ENCODE results near the gene RPL19.

Gene RPL19

DNA sequence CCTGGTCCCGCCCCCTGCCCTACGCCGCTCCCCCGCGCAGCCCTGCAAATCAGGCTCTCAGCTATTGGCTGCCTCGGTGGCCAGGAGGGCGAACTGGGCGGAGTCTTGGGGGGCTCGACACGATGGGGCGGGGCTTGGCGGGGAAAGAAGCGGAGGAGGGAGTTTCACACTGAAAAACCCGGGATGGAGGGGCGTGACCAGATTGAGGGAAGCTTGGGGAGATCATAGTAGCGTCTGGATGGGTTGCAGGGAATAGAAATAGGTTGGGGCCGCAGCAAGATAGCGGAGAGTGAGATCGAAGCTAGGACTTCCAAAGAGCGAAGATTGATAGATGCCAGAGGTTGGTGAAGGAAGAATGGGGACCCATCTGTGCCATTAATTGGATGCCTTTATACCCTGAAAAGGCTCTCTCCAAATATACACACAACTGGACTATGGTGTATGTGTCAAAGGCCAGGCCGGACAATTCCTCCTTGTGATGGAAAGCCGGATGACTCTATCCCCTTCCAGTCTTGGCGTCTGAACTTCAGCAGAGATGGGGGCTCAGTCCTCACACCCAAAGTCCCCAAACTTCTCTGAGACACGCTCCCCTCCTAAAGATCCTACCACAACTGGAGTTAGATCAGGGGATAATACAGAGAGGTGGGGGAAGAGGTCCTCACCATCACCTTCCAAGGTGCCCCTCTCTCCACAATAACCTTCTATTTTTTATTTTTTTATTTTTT, 26.0 kb downstream of the RPL19 start:
- TF ChIP-seq, protein P1, sequence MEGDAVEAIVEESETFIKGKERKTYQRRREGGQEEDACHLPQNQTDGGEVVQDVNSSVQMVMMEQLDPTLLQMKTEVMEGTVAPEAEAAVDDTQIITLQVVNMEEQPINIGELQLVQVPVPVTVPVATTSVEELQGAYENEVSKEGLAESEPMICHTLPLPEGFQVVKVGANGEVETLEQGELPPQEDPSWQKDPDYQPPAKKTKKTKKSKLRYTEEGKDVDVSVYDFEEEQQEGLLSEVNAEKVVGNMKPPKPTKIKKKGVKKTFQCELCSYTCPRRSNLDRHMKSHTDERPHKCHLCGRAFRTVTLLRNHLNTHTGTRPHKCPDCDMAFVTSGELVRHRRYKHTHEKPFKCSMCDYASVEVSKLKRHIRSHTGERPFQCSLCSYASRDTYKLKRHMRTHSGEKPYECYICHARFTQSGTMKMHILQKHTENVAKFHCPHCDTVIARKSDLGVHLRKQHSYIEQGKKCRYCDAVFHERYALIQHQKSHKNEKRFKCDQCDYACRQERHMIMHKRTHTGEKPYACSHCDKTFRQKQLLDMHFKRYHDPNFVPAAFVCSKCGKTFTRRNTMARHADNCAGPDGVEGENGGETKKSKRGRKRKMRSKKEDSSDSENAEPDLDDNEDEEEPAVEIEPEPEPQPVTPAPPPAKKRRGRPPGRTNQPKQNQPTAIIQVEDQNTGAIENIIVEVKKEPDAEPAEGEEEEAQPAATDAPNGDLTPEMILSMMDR (IDR thresholded peaks at IDR 0.05; ENCODE audit: low read depth, low read length): no peak
- Histone ChIP-seq H3K4me3 (ENCODE audit: low read depth, low read length) (peak overlapping the region; percentile 27; the same call in 1 of the 2 replicates), H3K9me3 (no peaks in the 10 kb centered on the region), H3K4me1 (peaks cover 12% of the 10 kb centered on the region), H3K36me3 (no peaks in the 10 kb centered on the region), H3K27me3 (peaks cover 17% of the 10 kb centered on the region)
- DNase-seq: peak; percentile 97

GRCh38 chr17:39227364-39227919, 27.4 kb downstream of the RPL19 start:
- TF ChIP-seq, protein P1 (IDR thresholded peaks at IDR 0.05; ENCODE audit: low read depth, low read length): no peak

GRCh38 chr17:39229274-39229913, 29.3 kb downstream of the RPL19 start:
- H3K36me3 ChIP-seq: no peaks in the 10 kb centered on the region
- TF ChIP-seq, protein P1 (IDR thresholded peaks at IDR 0.05; ENCODE audit: low read depth, low read length): no peak
- peaks cover 23% of the 10 kb centered on the region for H3K4me1 ChIP-seq
- no peak for DNase-seq
- no peaks in the 10 kb centered on the region for H3K9me3 ChIP-seq
- no peak overlapping the region for H3K4me3 ChIP-seq (ENCODE audit: low read depth, low read length)
- H3K27me3 ChIP-seq: peaks cover 12% of the 10 kb centered on the region

More at GRCh38 chr17:39227364-39227919, 27.4 kb downstream of the RPL19 start:
- H3K36me3 ChIP-seq: no peaks in the 10 kb centered on the region
- H3K27me3 ChIP-seq: peaks cover 17% of the 10 kb centered on the region
- H3K4me3 ChIP-seq (ENCODE audit: low read depth, low read length): no peak overlapping the region
- H3K4me1 ChIP-seq: peaks cover 23% of the 10 kb centered on the region
- DNase-seq: no peak
- H3K9me3 ChIP-seq: no peaks in the 10 kb centered on the region

GRCh38 chr17:39230361-39230760, 30.3 kb downstream of the RPL19 start:
- TF ChIP-seq, protein P1 (IDR thresholded peaks at IDR 0.05; ENCODE audit: low read depth, low read length): no peak
- DNase-seq: no peak
- Histone ChIP-seq H3K4me3 (ENCODE audit: low read depth, low read length) (no peak overlapping the region; the same call in 1 of the 2 replicates), H3K4me1 (peaks cover 23% of the 10 kb centered on the region), H3K9me3 (no peaks in the 10 kb centered on the region), H3K36me3 (no peaks in the 10 kb centered on the region), H3K27me3 (peaks cover 3% of the 10 kb centered on the region)

- no peaks in the 10 kb centered on the region for H3K9me3 ChIP-seq
- H3K4me1 ChIP-seq: peaks cover 23% of the 10 kb centered on the region
- TF ChIP-seq, protein P1 (IDR thresholded peaks at IDR 0.05; ENCODE audit: low read depth, low read length): no peak
- peak; percentile 50 for DNase-seq
- no peaks in the 10 kb centered on the region for H3K36me3 ChIP-seq
- H3K27me3 ChIP-seq: no peaks in the 10 kb centered on the region
- peak overlapping the region; percentile 56 for H3K4me3 ChIP-seq (ENCODE audit: low read depth, low read length)
These were observed 31.0 kb downstream of the RPL19 start for GRCh38 chr17:39231091-39231561.

All from BE2C (cell line).